Superior temporal gyrus (tissue), 1 donor: ENCODE measurements around the gene FCHO2.

Experiments used
- DNase-seq: peaks from one replicate; pipeline ENCODE4 v3.0.0-alpha.2; 2016; ENCODE audit errors: extremely low spot score

The FCHO2 gene

GRCh38 chr5:73137563-73138530 lies 182.0 kb downstream of the FCHO2 start:
- DNase-seq = no peak

GRCh38 chr5:73139485-73139884 lies 183.6 kb downstream of the FCHO2 start:
- DNase-seq = no peak
